ENCODE measurements around the gene TMEM247.

- TF ChIP-seq, protein P1, sequence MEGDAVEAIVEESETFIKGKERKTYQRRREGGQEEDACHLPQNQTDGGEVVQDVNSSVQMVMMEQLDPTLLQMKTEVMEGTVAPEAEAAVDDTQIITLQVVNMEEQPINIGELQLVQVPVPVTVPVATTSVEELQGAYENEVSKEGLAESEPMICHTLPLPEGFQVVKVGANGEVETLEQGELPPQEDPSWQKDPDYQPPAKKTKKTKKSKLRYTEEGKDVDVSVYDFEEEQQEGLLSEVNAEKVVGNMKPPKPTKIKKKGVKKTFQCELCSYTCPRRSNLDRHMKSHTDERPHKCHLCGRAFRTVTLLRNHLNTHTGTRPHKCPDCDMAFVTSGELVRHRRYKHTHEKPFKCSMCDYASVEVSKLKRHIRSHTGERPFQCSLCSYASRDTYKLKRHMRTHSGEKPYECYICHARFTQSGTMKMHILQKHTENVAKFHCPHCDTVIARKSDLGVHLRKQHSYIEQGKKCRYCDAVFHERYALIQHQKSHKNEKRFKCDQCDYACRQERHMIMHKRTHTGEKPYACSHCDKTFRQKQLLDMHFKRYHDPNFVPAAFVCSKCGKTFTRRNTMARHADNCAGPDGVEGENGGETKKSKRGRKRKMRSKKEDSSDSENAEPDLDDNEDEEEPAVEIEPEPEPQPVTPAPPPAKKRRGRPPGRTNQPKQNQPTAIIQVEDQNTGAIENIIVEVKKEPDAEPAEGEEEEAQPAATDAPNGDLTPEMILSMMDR (IDR thresholded peaks at IDR 0.05; ENCODE audit: low read depth, low read length, poor library complexity, severe bottlenecking), result no peak
- TF ChIP-seq EZH2phosphoT487 (IDR thresholded peaks at IDR 0.05; ENCODE audit: borderline replicate concordance, low read length), result no peak
Measured at GRCh38 chr2:46519265-46519664, 39.9 kb downstream of the TMEM247 start.

Data from DOHH2 (cell line).